HepG2 (cell line): ENCODE results near the gene TGM2.

Experiments
- CTCF ChIP-seq: sonication (generic); formaldehyde crosslinking; IDR thresholded peaks from 2 replicates; pipeline ENCODE4 v1.5.0; 2020; ENCODE audit warnings: mild to moderate bottlenecking, missing genetic modification reagents, moderate library complexity
- HDAC2 ChIP-seq: sonication (generic); formaldehyde crosslinking; IDR thresholded peaks from 2 replicates; pipeline ENCODE4 v1.4.0; 2020; ENCODE audit warnings: missing genetic modification reagents
- JUND ChIP-seq: sonication (generic); formaldehyde crosslinking; IDR thresholded peaks from 2 replicates; pipeline ENCODE4 v1.8.0; 2022; ENCODE audit warnings: mild to moderate bottlenecking, missing genetic modification reagents
- KLF16 ChIP-seq, 2 experiments: sonication (generic) in 1 of 2; formaldehyde crosslinking in 1 of 2; IDR thresholded peaks; 2 replicates each; pipeline versions ENCODE4 v1.6.1 to v1.8.0; 2016 to 2023; ENCODE audit warnings: missing genetic modification reagents in 2 of 2, missing compliant biosample characterization in 1 of 2
- PBX2 ChIP-seq: IDR thresholded peaks from 2 replicates; pipeline ENCODE4 v1.6.1; 2016; ENCODE audit warnings: control low read depth
- REST ChIP-seq, 2 experiments: IDR thresholded peaks; 2 replicates each; pipeline ENCODE4 v1.6.1; 2011 to 2012; ENCODE audit warnings: low read length in 2 of 2, borderline replicate concordance in 1 of 2, low read depth in 1 of 2, mild to moderate bottlenecking in 1 of 2, moderate library complexity in 1 of 2
- TBL1XR1 ChIP-seq: fragments of 150-350 bp; IDR thresholded peaks from 2 replicates; pipeline ENCODE4 v1.6.1; 2014; ENCODE audit warnings: borderline replicate concordance, low read length; ENCODE audit not compliant: partially characterized antibody
- ZEB1 ChIP-seq: IDR thresholded peaks from 2 replicates; pipeline ENCODE4 v1.6.1; 2012; ENCODE audit warnings: mild to moderate bottlenecking, low read depth, inconsistent platforms; ENCODE audit not compliant: insufficient replicate concordance

- TF ChIP-seq HDAC2 (CRISPR knock-in tag) (no peak), ZEB1 (no peak), JUND (CRISPR knock-in tag) (no peak), CTCF (no peak), REST (IDR thresholded peaks at IDR 0.05; ENCODE audit: borderline replicate concordance in 1 of 2, low read depth in 1 of 2, low read length in 2 of 2) (no peak), TBL1XR1 (no peak), KLF16 (CRISPR knock-in tag; IDR thresholded peaks at IDR 0.05) (no peak), PBX2 (CRISPR knock-in tag) (no peak)
Observed at GRCh38 chr20:38129893-38130609, 35.0 kb downstream of the TGM2 start.
